ENCODE measurements around the gene TCF4.

Gene TCF4

DNA sequence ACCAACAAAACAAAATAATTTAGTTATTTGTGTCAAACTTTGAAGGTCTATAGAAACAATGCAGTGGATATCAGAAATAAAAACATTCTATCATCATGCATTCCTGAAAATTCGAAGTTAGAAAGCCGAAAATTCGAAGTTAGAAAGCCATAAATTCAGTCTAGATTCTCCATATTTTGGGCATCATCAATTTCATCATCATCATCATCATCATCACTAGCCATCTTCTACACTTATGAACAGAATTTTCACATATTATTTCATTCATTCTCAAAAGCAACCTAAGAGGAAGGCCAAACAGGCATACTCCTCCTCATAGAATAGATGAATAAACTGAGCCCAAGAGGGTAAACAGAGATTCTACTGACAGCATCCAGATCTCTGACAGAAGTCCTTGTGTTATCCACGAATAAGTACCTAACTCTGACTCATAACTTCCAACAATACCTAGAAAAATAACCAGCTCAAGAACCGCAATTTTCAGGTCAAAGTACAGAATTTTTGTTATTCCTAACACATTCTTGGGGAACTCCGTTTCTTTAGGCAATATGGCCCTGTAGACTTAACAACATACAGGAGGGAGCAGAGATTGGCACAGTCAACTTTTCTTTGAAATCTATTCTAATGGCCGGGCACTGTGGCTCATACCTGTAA is 84.7 kb downstream of the TCF4 start:
- Histone ChIP-seq H3K4me1 (ENCODE audit: control insufficient read depth, insufficient read depth, low read length) (peaks cover 50% of the 10 kb centered on the region), H3K36me3 (ENCODE audit: control insufficient read depth, insufficient read depth, low read length) (no peaks in the 10 kb centered on the region), H3K4me3 (ENCODE audit: low read depth, low read length) (no peak overlapping the region), H3K27ac (ENCODE audit: low read depth, low read length) (peak overlapping the region; percentile 87; the same call in 1 of the 2 replicates), H3K9ac (ENCODE audit: low read length) (no peak overlapping the region), H3K27me3 (ENCODE audit: control insufficient read depth, insufficient read depth, low read length) (no peaks in the 10 kb centered on the region), H3K9me3 (ENCODE audit: control insufficient read depth, insufficient read depth, low read depth, low read length) (no peaks in the 10 kb centered on the region)

- H3K27me3 ChIP-seq (ENCODE audit: control insufficient read depth, insufficient read depth, low read length): no peaks in the 10 kb centered on the region
- no peaks in the 10 kb centered on the region for H3K9me3 ChIP-seq (ENCODE audit: control insufficient read depth, insufficient read depth, low read depth, low read length)
- H3K9ac ChIP-seq (ENCODE audit: low read length): peak overlapping the region; percentile 15
- H3K36me3 ChIP-seq (ENCODE audit: control insufficient read depth, insufficient read depth, low read length): no peaks in the 10 kb centered on the region
- H3K4me1 ChIP-seq (ENCODE audit: control insufficient read depth, insufficient read depth, low read length): peaks cover 54% of the 10 kb centered on the region
- no peak overlapping the region for H3K4me3 ChIP-seq (ENCODE audit: low read depth, low read length)
- H3K27ac ChIP-seq (ENCODE audit: low read depth, low read length): peak overlapping the region; percentile 87
Measured at GRCh38 chr18:55501982-55502710, 85.8 kb downstream of the TCF4 start.

DNA sequence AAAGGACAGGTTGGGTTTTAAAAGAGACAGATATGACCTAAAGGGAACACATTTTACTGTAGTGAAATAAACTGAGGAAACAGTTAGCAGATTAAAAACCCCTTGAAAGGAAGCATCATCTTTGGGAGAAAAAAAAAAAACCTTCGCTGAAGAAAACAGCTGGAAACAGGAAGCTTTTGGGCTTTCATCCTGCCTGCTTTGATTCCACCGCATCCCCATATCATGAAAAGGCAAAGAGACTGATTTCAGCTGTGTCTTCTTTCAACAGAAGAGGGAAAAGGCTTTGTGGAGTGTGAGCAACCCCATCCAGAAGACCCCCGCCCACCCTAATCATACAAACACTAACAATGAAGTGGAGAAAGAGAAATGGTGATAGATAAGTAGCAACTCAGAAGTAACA is 86.4 kb downstream of the TCF4 start:
- no peaks in the 10 kb centered on the region for H3K27me3 ChIP-seq (ENCODE audit: control insufficient read depth, insufficient read depth, low read length)
- H3K36me3 ChIP-seq (ENCODE audit: control insufficient read depth, insufficient read depth, low read length): no peaks in the 10 kb centered on the region
- H3K4me3 ChIP-seq (ENCODE audit: low read depth, low read length): 0 out of 2 replicates have a peak overlapping the region, but pooled peaks have one; percentile 4
- peak overlapping the region; percentile 87 for H3K27ac ChIP-seq (ENCODE audit: low read depth, low read length)
- peak overlapping the region; percentile 15 for H3K9ac ChIP-seq (ENCODE audit: low read length)
- H3K9me3 ChIP-seq (ENCODE audit: control insufficient read depth, insufficient read depth, low read depth, low read length): no peaks in the 10 kb centered on the region
- H3K4me1 ChIP-seq (ENCODE audit: control insufficient read depth, insufficient read depth, low read length): peaks cover 54% of the 10 kb centered on the region

- no peaks in the 10 kb centered on the region for H3K27me3 ChIP-seq (ENCODE audit: control insufficient read depth, insufficient read depth, low read length)
- peak overlapping the region; percentile 87; the same call in 1 of the 2 replicates for H3K27ac ChIP-seq (ENCODE audit: low read depth, low read length)
Measured at GRCh38 chr18:55500316-55501086, 87.5 kb downstream of the TCF4 start.

DNA sequence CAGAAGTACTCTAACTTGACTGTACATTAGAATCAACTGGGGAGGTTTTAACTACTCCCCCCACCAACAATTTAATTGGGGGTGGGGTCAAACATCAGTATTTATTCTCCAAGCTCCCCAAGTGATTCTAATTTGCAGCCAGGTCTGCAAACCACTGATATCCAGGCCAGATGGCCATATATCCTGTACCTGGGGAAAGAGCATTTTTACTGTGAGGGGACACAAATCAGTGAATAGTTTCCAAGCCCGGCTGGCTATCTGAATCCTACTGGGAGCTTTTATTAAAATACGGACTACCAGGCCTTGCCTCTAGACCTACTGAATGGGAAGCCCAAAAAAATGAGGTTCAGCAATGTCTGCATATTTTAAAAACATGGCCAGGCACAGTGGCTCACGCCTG is 88.5 kb downstream of the TCF4 start:
- Histone ChIP-seq H3K27ac (ENCODE audit: low read depth, low read length) (no peak overlapping the region), H3K27me3 (ENCODE audit: control insufficient read depth, insufficient read depth, low read length) (no peaks in the 10 kb centered on the region), H3K36me3 (ENCODE audit: control insufficient read depth, insufficient read depth, low read length) (no peaks in the 10 kb centered on the region), H3K4me3 (ENCODE audit: low read depth, low read length) (no peak overlapping the region), H3K9me3 (ENCODE audit: control insufficient read depth, insufficient read depth, low read depth, low read length) (no peaks in the 10 kb centered on the region), H3K9ac (ENCODE audit: low read length) (no peak overlapping the region), H3K4me1 (ENCODE audit: control insufficient read depth, insufficient read depth, low read length) (peaks cover 62% of the 10 kb centered on the region)

More at GRCh38 chr18:55500316-55501086, 87.5 kb downstream of the TCF4 start:
- Histone ChIP-seq H3K9ac (ENCODE audit: low read length) (no peak overlapping the region), H3K36me3 (ENCODE audit: control insufficient read depth, insufficient read depth, low read length) (no peaks in the 10 kb centered on the region), H3K4me1 (ENCODE audit: control insufficient read depth, insufficient read depth, low read length) (peaks cover 60% of the 10 kb centered on the region), H3K4me3 (ENCODE audit: low read depth, low read length) (no peak overlapping the region), H3K9me3 (ENCODE audit: control insufficient read depth, insufficient read depth, low read depth, low read length) (no peaks in the 10 kb centered on the region)

DNA sequence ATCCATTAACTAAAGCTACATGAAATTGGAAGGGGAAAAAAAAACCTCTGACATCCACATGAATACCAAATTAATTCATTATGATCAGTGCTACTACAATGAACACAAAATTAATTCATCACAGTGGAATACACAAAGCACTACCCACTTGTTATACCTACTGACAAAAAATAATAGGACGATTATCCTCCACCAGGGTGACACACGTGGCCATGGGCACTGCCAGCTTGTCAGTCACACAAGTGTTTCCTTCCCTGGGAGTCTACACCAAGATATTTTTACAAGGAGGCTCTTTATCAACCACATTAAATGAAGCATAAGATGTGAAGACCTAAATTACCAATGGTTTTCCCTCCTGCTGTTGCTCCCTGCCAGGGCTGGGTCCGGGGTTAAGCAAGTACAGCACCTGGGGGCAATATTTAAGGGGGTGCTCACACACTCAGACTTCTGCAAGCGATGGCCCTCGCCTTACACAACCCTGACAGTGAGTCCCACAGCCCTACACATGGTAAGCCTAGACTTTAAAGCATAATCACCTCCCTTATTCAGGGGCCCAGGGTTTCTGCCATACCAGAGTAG is 90.1 kb downstream of the TCF4 start:
- Histone ChIP-seq H3K27ac (ENCODE audit: low read depth, low read length) (no peak overlapping the region), H3K4me1 (ENCODE audit: control insufficient read depth, insufficient read depth, low read length) (peaks cover 55% of the 10 kb centered on the region), H3K36me3 (ENCODE audit: control insufficient read depth, insufficient read depth, low read length) (no peaks in the 10 kb centered on the region), H3K27me3 (ENCODE audit: control insufficient read depth, insufficient read depth, low read length) (no peaks in the 10 kb centered on the region), H3K9ac (ENCODE audit: low read length) (no peak overlapping the region), H3K4me3 (ENCODE audit: low read depth, low read length) (no peak overlapping the region), H3K9me3 (ENCODE audit: control insufficient read depth, insufficient read depth, low read depth, low read length) (no peaks in the 10 kb centered on the region)

DNA sequence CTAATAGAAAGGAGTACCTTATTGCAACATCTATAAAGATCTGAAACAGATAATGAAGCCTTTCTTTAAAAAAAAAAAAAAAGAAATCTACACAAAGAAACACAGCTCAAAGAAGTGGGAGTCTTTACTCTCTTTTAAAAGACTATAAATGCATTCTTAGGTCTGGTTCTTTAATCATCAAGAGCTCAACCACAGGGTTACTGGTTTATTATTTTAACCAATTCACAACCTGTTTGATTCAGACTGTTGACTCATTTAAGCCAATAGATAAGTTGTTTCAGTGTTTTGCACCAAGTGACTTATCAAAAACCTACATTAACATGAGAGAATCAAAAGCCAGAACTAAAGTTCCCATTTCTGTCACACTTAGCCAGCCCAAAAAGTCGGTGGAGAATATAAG is 93.1 kb downstream of the TCF4 start:
- H3K4me3 ChIP-seq (ENCODE audit: low read depth, low read length): no peak overlapping the region
- peaks cover 36% of the 10 kb centered on the region for H3K4me1 ChIP-seq (ENCODE audit: control insufficient read depth, insufficient read depth, low read length)
- no peak overlapping the region for H3K9ac ChIP-seq (ENCODE audit: low read length)
- no peak overlapping the region for H3K27ac ChIP-seq (ENCODE audit: low read depth, low read length)
- H3K36me3 ChIP-seq (ENCODE audit: control insufficient read depth, insufficient read depth, low read length): no peaks in the 10 kb centered on the region
- H3K27me3 ChIP-seq (ENCODE audit: control insufficient read depth, insufficient read depth, low read length): no peaks in the 10 kb centered on the region
- no peaks in the 10 kb centered on the region for H3K9me3 ChIP-seq (ENCODE audit: control insufficient read depth, insufficient read depth, low read depth, low read length)

- H3K4me1 ChIP-seq (ENCODE audit: control insufficient read depth, insufficient read depth, low read length): peaks cover 36% of the 10 kb centered on the region
- H3K9ac ChIP-seq (ENCODE audit: low read length): no peak overlapping the region
- H3K9me3 ChIP-seq (ENCODE audit: control insufficient read depth, insufficient read depth, low read depth, low read length): no peaks in the 10 kb centered on the region
- no peak overlapping the region for H3K27ac ChIP-seq (ENCODE audit: low read depth, low read length)
- no peaks in the 10 kb centered on the region for H3K36me3 ChIP-seq (ENCODE audit: control insufficient read depth, insufficient read depth, low read length)
- H3K4me3 ChIP-seq (ENCODE audit: low read depth, low read length): no peak overlapping the region
- H3K27me3 ChIP-seq (ENCODE audit: control insufficient read depth, insufficient read depth, low read length): no peaks in the 10 kb centered on the region
Measured at GRCh38 chr18:55494441-55494840, 93.6 kb downstream of the TCF4 start.

DNA sequence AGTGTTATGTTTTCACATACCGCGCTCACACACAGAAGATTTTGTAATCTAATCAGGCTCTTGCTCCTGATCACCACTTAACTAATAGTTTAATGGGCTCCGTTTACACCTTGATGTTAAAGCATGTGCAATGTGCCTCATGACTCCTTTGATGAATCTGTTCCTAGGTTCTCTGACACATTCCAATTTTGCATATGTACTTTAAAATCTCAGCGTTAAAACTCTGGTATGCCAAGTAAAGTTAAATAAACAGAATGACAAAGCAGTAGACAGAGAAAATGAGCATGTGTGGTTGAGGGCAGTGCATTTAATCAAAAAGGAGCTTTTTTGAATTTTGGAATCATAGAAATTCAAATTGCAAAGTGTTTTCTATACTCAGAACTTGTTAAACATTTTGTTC is 96.4 kb downstream of the TCF4 start:
- Histone ChIP-seq H3K4me1 (ENCODE audit: control insufficient read depth, insufficient read depth, low read length) (peaks cover 55% of the 10 kb centered on the region), H3K9me3 (ENCODE audit: control insufficient read depth, insufficient read depth, low read depth, low read length) (no peaks in the 10 kb centered on the region), H3K4me3 (ENCODE audit: low read depth, low read length) (no peak overlapping the region), H3K36me3 (ENCODE audit: control insufficient read depth, insufficient read depth, low read length) (no peaks in the 10 kb centered on the region), H3K27me3 (ENCODE audit: control insufficient read depth, insufficient read depth, low read length) (no peaks in the 10 kb centered on the region), H3K27ac (ENCODE audit: low read depth, low read length) (no peak overlapping the region), H3K9ac (ENCODE audit: low read length) (no peak overlapping the region)

- Histone ChIP-seq H3K4me3 (ENCODE audit: low read depth, low read length) (peak overlapping the region; percentile 33), H3K9ac (ENCODE audit: low read length) (peak overlapping the region; percentile 67), H3K36me3 (ENCODE audit: control insufficient read depth, insufficient read depth, low read length) (no peaks in the 10 kb centered on the region), H3K27me3 (ENCODE audit: control insufficient read depth, insufficient read depth, low read length) (no peaks in the 10 kb centered on the region), H3K9me3 (ENCODE audit: control insufficient read depth, insufficient read depth, low read depth, low read length) (no peaks in the 10 kb centered on the region), H3K4me1 (ENCODE audit: control insufficient read depth, insufficient read depth, low read length) (peaks cover 54% of the 10 kb centered on the region), H3K27ac (ENCODE audit: low read depth, low read length) (peak overlapping the region; percentile 85)
Measured at GRCh38 chr18:55489034-55489986, 98.7 kb downstream of the TCF4 start.

All from HUES6 (cell line).